Right forelimb (tissue), 1 donor: Measurements from ENCODE around the gene PUSL1.

Experiments used
- DNase-seq: peaks from one replicate; pipeline ENCODE4 v3.0.0-alpha.2; 2018

Gene PUSL1

DNA sequence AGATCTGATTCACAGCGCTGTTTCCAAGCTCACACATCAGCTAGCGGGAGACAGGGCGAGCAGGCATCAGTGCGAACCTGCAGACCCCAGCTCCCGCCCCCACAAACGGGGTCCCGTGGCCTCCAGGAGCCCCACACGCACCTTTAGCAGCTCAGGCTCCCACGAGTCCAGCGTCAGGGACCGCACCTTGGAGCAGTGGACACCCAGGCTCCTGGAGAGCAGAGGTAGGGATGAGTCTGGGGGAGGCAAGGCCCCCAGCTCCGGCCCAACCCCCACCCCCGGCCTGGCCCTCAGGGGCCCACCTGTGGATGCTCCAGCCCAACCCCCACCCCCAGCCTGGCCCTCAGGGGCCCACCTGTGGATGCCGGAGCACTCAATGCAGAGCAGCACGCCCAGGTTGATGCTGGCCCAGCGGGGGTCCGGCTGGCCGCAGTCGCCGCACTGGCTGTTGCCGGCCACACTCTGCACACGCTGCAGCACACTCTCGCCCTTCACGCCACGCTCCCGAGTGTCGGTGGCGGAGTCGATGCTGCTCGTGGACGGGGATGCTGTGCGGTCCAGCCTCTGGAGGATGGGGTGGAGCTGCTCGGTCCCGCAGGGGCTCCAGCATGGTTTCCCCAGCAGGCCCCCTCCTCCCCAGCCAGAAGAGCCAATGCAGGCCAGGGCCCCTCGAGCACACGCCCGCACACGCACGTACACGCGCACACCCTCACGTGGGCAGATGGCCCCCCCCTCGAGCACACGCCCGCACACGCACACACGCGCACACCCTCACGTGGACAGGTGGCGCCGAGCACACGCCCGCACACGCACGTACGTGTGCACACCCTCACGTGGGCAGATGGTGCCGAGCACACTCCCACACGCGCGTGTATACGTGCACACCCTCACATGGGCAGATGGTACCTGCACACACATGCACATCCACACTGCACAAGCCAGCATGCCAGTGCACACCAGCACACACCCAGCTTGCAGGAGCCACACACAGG, 12.0 kb upstream of the PUSL1 start:
- DNase-seq, result no peak

DNA sequence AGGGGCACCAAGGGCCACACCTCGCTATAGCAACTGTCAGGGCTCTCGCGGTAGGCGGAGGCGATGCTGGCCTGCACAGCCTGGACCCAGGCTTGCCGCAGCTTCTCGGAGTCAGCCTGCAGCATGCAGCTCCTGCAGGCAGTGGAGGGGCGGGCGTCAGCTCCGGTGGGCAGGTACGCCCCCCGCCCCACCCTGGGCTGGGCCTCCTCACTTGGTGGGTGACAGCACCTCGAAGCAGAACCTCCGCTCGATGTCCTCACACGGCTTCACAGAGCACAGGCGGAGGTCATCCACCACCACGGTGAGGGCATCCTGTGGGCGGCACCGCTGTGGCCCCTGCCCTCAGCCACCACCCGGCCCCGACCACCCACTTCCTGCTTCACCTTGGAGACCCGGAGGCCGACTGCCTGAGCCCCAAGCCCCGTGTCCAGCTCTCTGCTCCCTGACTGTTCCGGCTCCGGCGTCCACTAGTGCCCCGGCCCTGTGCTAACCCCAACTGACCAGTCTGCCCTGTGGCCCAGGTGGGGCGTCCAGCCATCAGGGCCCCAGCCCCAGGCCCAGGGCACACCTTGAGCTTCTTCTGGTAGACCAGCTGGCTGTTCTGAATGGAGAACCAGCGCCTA, 10.5 kb upstream of the PUSL1 start:
- DNase-seq, result no peak

DNA sequence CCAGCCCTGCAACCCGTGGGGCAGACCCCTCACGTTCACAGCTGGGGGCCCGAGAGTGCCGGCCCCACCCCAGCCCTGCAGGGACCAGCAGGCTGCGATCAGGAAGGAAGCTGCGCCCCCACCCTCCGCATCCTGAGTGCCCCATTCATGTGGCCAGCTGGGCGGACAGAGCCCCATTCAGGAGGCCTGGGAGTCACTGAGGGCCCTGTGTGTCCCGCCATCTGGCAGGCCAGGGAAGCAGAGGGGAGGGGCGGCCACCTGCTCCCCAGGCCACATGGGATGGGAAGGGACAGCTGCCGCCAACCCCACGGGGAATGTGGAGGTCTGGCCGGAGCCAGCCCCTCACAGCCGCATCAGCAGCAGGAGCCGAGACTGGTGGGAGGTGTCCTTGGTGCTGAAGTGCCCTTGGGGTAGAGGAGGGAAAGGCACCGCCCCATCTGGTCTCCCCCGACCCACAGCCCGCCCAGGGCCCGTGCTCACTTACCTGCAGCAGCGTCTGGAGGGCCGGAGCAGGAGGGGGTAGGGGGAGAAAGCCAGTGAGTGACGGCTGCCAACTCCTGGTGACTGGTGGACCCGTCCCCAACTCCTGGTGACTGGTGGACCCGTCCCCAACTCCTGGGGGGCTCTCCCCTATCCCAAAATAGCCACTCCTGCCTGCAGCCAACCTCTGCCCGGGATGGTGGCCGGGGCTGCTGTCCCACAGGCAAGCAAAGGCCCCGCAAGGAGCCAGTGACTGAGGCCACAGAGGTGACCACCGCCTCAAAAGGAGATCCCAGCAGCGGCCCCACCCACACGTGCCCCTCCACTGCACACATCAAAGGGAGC, 9.3 kb upstream of the PUSL1 start:
- DNase-seq, result peak; percentile 71

DNA sequence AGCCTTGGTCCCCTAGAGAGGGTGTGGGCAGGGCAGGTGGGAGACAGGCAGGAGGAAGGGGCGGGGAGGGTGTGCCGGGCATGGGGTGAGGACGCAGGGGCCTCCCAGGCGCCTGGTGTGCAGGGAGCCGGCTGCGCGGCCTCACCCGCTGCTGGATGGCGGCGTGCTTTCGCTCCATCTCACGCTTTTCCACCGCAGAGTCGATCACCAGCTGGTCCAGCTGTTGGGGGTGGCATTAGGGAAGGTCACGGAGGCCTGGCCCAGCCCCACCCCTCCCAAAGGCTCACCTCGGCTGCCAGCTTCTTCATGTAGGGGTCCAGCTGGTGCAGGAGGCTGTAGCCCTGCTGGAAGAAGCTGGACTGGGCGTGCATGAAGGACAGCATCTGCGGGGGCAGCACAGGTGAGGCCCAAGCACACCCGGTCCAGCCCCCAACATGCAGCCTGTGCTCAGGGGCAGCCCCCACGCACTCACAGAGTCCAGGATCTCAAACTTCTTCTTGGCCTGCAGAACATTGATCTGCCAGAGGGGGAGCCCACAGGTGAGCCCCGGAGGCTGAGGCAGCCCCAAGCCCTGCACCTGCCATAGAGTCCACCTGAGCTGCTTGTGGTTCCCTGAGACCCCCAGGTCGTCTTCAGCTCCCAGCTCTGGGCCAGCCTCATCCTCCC, 8.6 kb upstream of the PUSL1 start:
- DNase-seq, result no peak

DNA sequence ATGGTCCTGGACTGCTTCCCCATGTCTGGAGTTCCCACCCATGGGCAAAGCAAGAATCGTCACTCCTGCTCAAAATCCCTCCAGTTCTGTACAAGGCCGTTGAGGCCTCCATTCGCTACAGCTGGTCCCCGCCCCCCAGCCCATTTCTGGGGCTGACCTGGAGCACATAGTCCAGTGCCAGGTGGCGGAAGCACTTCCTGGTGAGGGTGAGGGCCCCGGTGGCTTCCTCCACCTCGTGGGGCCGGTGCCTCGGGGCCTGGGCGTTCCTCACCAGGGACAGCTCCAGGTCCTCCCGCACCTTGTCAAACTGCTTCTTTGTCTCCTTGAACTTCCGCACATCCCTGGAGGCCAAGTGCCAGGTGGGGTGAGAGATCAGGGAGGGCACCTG, 8.1 kb upstream of the PUSL1 start:
- no peak for DNase-seq

DNA sequence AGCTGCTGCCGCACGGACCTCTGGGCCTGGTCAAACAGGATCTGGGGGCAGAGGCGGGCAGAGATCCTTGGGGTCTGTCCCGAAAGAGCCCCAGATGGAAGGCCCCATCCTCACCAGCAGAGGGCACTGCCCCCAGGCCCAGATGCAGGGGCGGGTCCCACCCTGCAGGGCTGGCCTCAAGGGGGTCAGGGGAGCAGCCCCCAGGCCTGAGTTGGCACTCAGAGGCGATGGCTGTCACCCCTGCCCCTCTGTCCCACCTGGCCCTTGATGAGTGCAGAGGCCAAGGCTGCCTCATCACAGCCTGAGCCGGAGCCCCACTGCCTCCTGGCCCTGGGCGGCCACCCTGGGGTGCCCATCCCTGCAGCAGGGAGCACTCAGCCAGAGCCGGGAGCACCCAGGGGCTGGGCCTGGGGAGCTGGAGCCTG, 6.4 kb upstream of the PUSL1 start:
- no peak for DNase-seq

DNA sequence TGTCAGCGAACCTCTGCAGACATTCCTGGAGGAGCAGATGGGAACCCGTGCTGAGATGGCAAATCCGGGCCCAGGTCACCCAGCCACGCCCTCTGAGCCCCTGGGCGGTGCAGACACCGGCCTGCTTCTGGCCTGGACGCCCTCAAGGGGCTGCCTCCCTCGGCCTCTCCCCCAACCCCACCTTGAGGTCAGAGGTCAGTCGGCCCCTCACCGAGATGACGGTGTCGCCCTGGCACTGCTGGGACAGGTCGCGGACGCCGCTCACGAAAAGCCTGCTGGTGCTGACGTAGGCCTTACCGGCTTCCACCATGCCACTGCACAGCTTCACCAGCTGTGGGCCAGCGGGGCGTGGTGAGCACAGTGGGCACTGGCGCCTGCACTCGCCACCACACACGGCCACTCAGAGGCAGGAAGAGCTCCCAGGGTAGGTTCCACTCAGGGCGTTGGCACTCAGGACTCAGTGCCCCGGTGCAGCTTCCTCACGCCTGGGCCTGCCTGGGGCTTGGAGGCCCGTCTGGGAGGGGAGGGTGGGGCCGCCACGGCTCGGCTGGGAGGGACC, 5.4 kb upstream of the PUSL1 start:
- DNase-seq, result no peak

DNA sequence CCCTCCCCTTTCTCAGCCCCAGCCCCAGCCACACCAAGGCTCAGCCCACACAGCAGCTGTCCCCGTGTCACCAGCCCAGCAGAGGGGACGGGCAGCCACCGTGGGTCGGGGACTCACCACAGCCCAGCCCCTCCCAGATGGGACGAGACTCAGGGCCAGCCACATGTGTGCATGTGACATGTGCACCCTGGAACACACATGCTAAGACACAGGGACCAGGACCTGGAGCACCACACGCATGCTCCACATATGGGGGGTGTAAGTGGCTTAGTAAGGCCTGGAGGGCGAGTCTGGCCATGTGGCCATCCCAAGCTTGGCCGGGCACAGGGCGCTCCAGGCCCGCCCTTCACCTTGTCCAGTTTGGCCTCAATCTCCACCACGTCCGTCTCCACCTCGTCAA, 4.7 kb upstream of the PUSL1 start:
- no peak for DNase-seq

DNA sequence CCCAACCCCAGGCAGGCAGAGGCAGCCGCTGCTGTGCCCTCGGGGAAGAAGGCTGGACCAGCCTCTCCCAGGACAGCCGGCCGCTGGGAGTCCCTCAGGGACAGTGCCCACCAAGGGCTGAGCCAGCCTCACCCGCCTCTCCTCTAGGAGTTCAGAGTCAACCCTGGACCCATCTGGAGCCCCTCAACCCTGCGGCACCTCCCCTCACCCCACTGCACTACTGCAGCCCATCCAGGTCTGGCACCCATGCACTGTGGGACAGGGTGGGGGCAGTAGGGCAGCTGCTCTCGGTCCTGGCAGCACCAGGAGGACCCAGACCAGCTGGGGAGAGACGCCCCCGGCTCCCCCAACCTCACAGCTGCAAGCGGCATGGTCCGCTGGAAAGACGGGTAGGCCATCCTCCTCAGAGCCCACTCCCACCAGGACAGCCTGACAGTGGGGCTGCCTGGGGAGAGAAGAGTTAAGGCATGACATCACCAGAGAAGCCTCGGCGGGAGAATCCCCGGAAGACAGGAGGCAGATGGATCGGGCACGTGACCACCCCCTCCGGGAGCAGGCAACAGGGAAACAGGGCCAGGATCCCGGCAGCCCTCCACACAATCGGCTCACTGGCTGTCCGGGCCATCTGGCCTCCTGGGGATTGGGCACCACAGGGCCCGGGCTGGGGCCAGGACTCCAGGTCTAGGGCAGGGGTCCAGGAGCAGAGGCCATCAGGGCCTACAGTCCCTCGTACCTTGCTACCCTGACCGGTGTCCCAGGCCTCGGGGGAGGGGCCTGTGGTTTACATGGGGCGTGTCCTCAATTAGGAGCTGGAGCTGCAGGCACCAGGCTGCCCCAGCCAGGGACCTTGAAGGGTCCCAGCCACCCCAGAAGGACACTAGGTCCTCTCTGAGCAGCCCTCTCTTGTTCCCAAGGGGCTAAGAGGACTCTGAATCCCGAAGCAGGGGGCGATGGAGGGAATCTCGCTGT, 3.8 kb upstream of the PUSL1 start:
- DNase-seq, result peak; percentile 70

DNA sequence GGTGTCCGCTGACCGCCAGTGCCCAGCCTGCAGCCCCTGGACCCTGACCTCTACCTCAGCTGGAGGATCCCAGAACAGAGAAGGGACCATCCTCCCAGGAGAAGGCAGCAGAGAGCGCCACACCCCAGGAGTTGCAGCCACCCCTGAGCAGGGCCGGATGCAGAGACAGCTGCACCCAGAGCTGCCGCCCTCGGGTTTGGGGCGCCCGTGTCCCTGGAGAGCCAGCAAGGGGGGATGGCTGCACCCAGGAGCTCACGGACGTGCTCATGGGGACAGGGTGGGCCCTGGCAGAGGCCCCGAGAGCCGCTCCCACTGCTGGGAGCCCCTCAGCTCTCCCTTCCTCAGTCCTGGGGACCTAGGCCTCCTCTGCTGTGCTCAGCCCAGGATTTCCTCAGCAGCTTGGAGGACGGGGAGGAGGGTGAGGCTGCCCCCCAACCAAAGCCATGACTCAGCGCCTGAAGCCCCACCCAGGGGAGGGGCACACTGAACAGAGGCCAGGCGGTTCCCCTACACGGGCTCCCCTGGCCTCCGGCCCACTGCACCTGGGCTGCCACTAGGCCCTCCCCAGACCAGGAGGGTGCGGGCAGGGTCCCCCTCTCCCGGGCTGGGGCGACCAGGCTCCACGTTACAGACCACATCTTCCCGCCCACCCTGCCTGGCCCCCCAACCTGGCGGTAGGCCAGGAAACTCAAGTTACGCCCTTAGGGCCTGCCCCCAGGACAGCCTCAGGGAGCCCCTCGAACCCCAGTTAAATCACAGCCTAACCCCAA, 2.9 kb upstream of the PUSL1 start:
- DNase-seq, result peak; percentile 71

DNA sequence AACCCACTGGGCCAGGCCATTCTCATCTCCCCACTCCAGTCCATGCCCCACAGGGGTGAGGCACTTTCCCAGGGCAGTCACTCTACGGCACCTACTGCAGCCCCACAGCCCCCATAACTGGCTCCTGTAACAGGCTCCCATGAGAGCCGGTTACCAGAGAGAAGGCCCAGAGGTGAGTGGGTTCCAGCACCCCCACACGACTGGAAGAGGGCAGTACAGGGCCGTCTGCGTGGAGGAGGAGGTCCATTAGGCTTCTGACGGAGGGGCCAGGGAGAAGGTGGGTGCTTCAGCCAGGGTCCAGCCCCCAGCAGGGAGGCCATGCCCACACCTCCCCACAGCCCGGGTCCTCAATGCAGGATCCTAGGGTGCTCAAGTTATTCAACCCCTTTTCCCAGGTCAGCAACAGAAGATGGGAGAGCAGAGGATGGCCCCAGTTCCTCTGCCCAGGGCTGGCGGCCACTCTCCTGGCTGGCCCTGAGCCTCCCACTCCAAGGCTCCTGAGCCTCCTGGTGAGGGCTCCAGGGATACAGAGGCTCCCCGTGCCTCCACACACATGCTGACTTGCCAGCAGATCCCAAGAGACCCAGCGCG, 2.2 kb upstream of the PUSL1 start:
- DNase-seq, result no peak

DNA sequence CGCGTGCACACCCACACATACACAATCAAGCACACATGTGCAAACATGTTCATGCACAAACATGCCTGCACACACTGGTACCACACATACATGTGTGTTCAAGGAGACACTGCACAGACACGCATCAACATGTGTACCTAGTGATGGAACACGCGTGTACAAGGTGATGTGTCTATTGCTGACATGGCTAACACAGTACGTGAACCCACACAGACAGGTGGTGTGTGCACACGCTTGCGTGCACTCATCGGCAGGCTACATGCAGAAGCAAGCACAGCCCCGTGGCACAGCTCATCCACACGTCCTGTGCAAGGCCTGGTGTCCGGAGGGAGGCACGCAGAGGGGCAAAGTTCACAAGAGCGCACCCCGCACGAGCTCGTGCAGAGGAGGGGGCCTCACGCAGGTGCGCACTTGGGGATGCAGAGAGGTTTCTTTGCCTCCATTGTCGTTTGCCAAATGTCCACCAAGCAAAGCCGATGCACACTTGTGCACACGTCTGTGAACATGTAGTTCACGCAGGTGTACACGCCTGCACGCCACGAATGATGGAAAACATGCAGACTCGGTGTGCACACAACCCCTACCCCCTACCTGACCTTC, 1.6 kb upstream of the PUSL1 start:
- DNase-seq, result no peak

DNA sequence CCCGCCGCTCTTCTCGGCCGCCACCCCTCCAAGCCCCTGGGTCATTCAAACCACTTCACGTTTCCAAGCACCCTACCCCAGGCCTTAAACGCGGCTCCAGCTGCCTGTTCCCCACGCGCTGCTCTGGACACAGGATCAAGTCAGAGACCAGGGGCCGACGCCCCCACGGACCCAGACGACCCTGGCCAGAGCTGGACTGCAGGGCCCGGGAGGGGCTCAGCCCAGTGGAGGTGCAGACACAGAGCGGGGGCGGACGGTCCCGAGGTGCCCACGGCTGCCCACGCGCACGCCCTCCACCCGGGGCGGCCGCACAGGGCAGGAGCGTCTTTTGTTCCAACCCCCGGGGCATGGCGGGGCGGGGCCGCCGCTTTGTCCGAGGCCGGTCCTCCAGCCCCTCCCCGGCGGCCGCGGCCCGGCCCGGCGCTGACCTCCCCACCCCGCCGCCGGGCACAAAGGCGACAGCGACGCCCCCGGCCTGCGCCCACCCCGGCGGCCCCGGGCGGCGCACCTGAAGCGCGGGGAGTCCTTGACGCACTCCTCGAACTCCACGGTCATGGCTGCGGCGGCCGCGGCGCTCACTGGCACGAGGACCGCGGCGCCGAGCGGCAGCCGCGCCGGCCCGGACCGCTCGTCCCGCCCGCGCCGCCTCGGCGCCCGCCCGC, 1.0 kb upstream of the PUSL1 start:
- no peak for DNase-seq

DNA sequence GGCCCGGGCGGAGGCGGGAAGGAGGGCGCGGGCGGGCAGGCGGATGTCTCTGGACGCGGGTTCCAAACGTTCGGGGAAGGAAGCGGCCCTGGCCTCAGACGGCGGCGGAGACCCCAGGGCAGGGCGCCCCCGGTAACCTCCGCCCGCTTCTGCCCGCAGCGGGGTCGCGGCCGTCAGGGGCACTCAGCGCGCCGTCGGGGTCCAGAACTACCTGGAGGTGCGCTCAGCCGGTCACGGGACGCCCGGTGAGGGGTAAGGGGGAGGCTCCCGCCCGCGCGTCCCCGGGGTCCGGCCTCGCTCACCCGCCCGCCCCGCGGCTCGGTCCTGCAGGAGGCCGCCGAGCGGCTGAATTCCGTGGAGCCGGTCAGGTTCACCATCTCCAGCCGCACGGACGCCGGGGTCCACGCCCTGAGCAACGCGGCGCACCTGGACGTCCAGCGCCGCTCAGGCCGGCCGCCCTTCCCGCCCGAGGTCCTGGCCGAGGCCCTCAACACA, 406 bp downstream of the PUSL1 start:
- no peak for DNase-seq

DNA sequence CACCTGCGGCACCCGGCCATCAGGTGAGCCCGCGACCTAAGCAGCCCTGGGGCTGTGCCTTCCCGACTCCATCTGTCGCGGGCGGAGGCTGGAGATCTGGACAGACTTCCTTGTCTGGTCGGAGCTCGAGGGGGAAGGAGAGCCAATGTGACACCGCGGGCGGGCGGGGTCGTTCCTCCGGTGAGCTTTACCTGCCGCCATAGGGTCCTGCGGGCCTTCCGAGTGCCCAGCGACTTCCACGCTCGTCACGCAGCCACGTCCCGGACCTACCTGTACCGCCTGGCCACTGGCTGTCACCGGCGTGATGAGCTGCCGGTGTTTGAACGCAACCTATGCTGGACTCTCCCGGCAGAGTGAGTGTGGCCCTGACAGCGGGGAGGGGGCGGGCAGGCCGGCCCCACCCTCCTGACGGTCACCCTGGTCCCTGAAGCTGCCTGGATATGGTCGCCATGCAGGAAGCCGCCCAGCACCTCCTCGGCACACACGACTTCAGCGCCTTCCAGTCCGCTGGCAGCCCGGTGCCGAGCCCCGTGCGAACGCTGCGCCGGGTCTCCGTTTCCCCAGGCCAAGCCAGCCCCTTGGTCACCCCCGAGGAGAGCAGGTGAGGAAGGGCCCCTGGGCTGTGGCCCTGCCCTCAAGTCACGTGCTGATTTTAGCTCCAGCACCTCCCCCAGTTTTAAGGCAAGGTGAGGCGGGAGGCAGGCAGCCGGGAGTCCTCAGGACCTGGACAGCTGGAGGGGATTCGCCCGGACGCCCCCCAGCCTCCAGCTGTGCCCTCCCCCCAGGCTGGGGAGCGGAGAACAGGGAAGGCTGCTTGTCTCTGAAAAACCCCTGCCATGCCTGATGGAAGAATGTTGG, 1.1 kb downstream of the PUSL1 start:
- DNase-seq, result no peak

DNA sequence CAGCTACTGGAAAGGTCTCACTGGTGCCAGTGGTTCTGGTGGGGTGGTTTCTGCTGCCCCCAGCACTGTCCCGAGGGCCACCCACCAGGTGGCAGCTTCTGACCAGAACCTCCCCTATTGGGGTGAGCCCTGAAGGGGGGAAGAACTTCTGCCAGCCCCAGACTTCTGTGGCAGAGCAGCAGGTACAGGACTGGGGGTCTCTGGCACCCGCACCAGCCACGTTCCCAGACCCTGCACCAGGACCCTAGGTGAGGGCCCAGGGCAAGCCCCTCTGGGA, 1.6 kb downstream of the PUSL1 start:
- no peak for DNase-seq

DNA sequence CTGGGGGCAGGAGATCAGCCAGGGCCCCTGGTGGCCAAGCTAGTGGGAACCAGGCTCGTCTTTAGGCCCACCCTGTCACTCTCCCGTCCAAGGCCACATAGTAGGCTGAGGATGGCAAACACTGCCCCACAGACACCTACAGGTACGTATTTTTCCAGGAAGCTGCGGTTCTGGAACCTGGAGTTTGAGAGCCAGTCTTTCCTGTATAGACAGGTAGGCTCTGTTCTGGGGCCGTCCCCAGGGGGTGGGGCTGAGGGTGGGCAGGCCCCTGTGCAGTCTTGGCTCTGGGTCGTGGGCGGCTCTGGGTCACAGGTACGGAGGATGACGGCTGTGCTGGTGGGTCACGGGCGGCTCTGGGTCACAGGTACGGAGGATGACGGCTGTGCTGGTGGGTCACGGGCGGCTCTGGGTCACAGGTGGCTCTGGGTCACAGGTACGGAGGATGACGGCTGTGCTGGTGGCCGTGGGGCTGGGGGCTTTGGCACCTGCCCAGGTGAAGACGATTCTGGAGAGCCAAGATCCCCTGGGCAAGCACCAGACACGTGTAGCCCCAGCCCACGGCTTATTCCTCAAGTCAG, 2.2 kb downstream of the PUSL1 start:
- no peak for DNase-seq
